ENCODE data around the gene LRP1-AS. TPM values are rescaled to one million over a fixed set of nuclear protein-coding genes. Genes with fewer than 3 reads are reported as not detected.

Gene LRP1-AS
- total RNA-seq, 2 experiments from 2014 or later, result not detected

GRCh38 chr12:57177354-57177753 lies 29.9 kb upstream of the LRP1-AS start:
- H3K9me3 Mint-ChIP-seq, result no peaks in the 10 kb centered on the region
- DNase-seq, result no peak
- intact Hi-C loops (cut with micrococcal nuclease), result no loop called here
- CTCF ChIA-PET, result interaction anchor here (2.3 to 11.5 kb wide), 2 partner anchors 10 to 52 kb away, joined by 16 to 252 read pairs; partner anchors contain the start of gene LRP1
- no peak overlapping the region for H3K27ac Mint-ChIP-seq
- H3K4me1 Mint-ChIP-seq (ENCODE audit: low read depth), result no peaks in the 10 kb centered on the region
- H3K36me3 Mint-ChIP-seq (ENCODE audit: low read depth), result no peaks in the 10 kb centered on the region
- H3K27me3 Mint-ChIP-seq (ENCODE audit: low read depth), result no peaks in the 10 kb centered on the region
- no peak overlapping the region for H3K4me3 Mint-ChIP-seq

- Mint-ChIP-seq H3K36me3 (ENCODE audit: low read depth) (no peaks in the 10 kb centered on the region), H3K4me1 (ENCODE audit: low read depth) (no peaks in the 10 kb centered on the region), H3K4me3 (no peak overlapping the region), H3K27ac (no peak overlapping the region), H3K9me3 (no peaks in the 10 kb centered on the region), H3K27me3 (ENCODE audit: low read depth) (no peaks in the 10 kb centered on the region)
- intact Hi-C loops (cut with micrococcal nuclease), result no loop called here
- no peak for DNase-seq
- CTCF ChIA-PET, result interaction anchor here (1.2 to 11.5 kb wide), 4 partner anchors 10 to 65 kb away, joined by 4 to 252 read pairs (median 10); partner anchors contain the start of gene LRP1
Measured at GRCh38 chr12:57176846-57177245, 29.4 kb upstream of the LRP1-AS start.

- CTCF ChIA-PET, result interaction anchor here (1.1 to 11.5 kb wide), 7 partner anchors 8 to 64 kb away, joined by 3 to 252 read pairs (median 4); partner anchors contain the start of gene LRP1
- no peak overlapping the region for H3K27ac Mint-ChIP-seq
Measured at GRCh38 chr12:57176139-57176477, 28.7 kb upstream of the LRP1-AS start.

GRCh38 chr12:57175428-57176138 lies 28.2 kb upstream of the LRP1-AS start:
- CTCF ChIA-PET, result interaction anchor here (0.6 to 11.5 kb wide), 12 partner anchors 8 to 301 kb away, joined by 3 to 252 read pairs (median 4); partner anchors contain the start of genes LRP1, STAT6 and TAC3
- intact Hi-C loops (cut with micrococcal nuclease), result no loop called here

More at GRCh38 chr12:57176139-57176477, 28.7 kb upstream of the LRP1-AS start:
- no peak for DNase-seq
- H3K36me3 Mint-ChIP-seq (ENCODE audit: low read depth), result no peaks in the 10 kb centered on the region
- no peaks in the 10 kb centered on the region for H3K4me1 Mint-ChIP-seq (ENCODE audit: low read depth)
- H3K27me3 Mint-ChIP-seq (ENCODE audit: low read depth), result no peaks in the 10 kb centered on the region
- intact Hi-C loops (cut with micrococcal nuclease), result no loop called here
- no peak overlapping the region for H3K4me3 Mint-ChIP-seq
- no peaks in the 10 kb centered on the region for H3K9me3 Mint-ChIP-seq

GRCh38 chr12:57173683-57174082 lies 26.3 kb upstream of the LRP1-AS start:
- CTCF ChIA-PET, result interaction anchor here (0.7 to 11.5 kb wide), 8 partner anchors 8 to 174 kb away, joined by 3 to 252 read pairs (median 10); partner anchors contain the start of genes LRP1 and STAT6
- H3K27me3 Mint-ChIP-seq (ENCODE audit: low read depth), result no peaks in the 10 kb centered on the region
- no peak overlapping the region for H3K4me3 Mint-ChIP-seq
- no peak for DNase-seq
- H3K9me3 Mint-ChIP-seq, result no peaks in the 10 kb centered on the region
- H3K36me3 Mint-ChIP-seq (ENCODE audit: low read depth), result no peaks in the 10 kb centered on the region
- intact Hi-C loops (cut with micrococcal nuclease), result loop anchor here (1.0 kb wide), 1 partner anchor 49 kb away; no protein-coding TSS in a partner anchor
- no peaks in the 10 kb centered on the region for H3K4me1 Mint-ChIP-seq (ENCODE audit: low read depth)
- H3K27ac Mint-ChIP-seq, result no peak overlapping the region

More at GRCh38 chr12:57175428-57176138, 28.2 kb upstream of the LRP1-AS start:
- peak; percentile 70 for DNase-seq
- Mint-ChIP-seq H3K27me3 (ENCODE audit: low read depth) (no peaks in the 10 kb centered on the region), H3K4me1 (ENCODE audit: low read depth) (no peaks in the 10 kb centered on the region), H3K4me3 (peak overlapping the region; percentile 6), H3K9me3 (no peaks in the 10 kb centered on the region), H3K36me3 (ENCODE audit: low read depth) (no peaks in the 10 kb centered on the region), H3K27ac (no peak overlapping the region)

- CTCF ChIA-PET, result interaction anchor here (0.8 to 11.5 kb wide), 9 partner anchors 9 to 173 kb away, joined by 3 to 252 read pairs (median 8); partner anchors contain the start of genes LRP1 and STAT6
- DNase-seq, result peak; percentile 30
- Mint-ChIP-seq H3K36me3 (ENCODE audit: low read depth) (no peaks in the 10 kb centered on the region), H3K4me1 (ENCODE audit: low read depth) (no peaks in the 10 kb centered on the region), H3K4me3 (no peak overlapping the region), H3K27ac (no peak overlapping the region), H3K27me3 (ENCODE audit: low read depth) (no peaks in the 10 kb centered on the region), H3K9me3 (no peaks in the 10 kb centered on the region)
- intact Hi-C loops (cut with micrococcal nuclease), result loop anchor here (1.0 kb wide), 1 partner anchor 49 kb away; no protein-coding TSS in a partner anchor
Measured at GRCh38 chr12:57173089-57173488, 25.7 kb upstream of the LRP1-AS start.

- Mint-ChIP-seq H3K36me3 (ENCODE audit: low read depth) (no peaks in the 10 kb centered on the region), H3K27ac (no peak overlapping the region), H3K27me3 (ENCODE audit: low read depth) (no peaks in the 10 kb centered on the region), H3K4me1 (ENCODE audit: low read depth) (peaks cover 8% of the 10 kb centered on the region), H3K9me3 (no peaks in the 10 kb centered on the region), H3K4me3 (no peak overlapping the region)
- no peak for DNase-seq
- intact Hi-C loops (cut with micrococcal nuclease), result no loop called here
- CTCF ChIA-PET, result interaction anchor here (1.1 to 11.5 kb wide), 3 partner anchors 10 to 60 kb away, joined by 3 to 252 read pairs (median 25); partner anchors contain the start of genes LRP1 and STAT6
Measured at GRCh38 chr12:57171668-57172067, 24.2 kb upstream of the LRP1-AS start.

GRCh38 chr12:57170927-57171326 lies 23.5 kb upstream of the LRP1-AS start:
- CTCF ChIA-PET, result interaction anchor here (0.6 to 11.5 kb wide), 3 partner anchors 11 to 1461 kb away, joined by 6 to 252 read pairs (median 25); partner anchors contain the start of gene LRP1
- Mint-ChIP-seq H3K27me3 (ENCODE audit: low read depth) (no peaks in the 10 kb centered on the region), H3K4me1 (ENCODE audit: low read depth) (peaks cover 13% of the 10 kb centered on the region), H3K4me3 (no peak overlapping the region), H3K27ac (no peak overlapping the region), H3K36me3 (ENCODE audit: low read depth) (no peaks in the 10 kb centered on the region), H3K9me3 (no peaks in the 10 kb centered on the region)
- intact Hi-C loops (cut with micrococcal nuclease), result no loop called here
- no peak for DNase-seq

- Mint-ChIP-seq H3K27me3 (ENCODE audit: low read depth) (no peaks in the 10 kb centered on the region), H3K27ac (no peak overlapping the region), H3K4me1 (ENCODE audit: low read depth) (peaks cover 13% of the 10 kb centered on the region), H3K9me3 (no peaks in the 10 kb centered on the region), H3K36me3 (ENCODE audit: low read depth) (no peaks in the 10 kb centered on the region), H3K4me3 (no peak overlapping the region)
- intact Hi-C loops (cut with micrococcal nuclease), result no loop called here
- DNase-seq, result no peak
- CTCF ChIA-PET, result interaction anchor here (0.6 to 11.5 kb wide), 2 partner anchors 45 to 1460 kb away, joined by 6 to 252 read pairs; partner anchors contain the start of gene LRP1
Measured at GRCh38 chr12:57170408-57170807, 23.0 kb upstream of the LRP1-AS start.

GRCh38 chr12:57169969-57170368 lies 22.6 kb upstream of the LRP1-AS start:
- no peak for DNase-seq
- Mint-ChIP-seq H3K4me3 (no peak overlapping the region), H3K27me3 (ENCODE audit: low read depth) (no peaks in the 10 kb centered on the region), H3K9me3 (no peaks in the 10 kb centered on the region), H3K36me3 (ENCODE audit: low read depth) (no peaks in the 10 kb centered on the region), H3K27ac (no peak overlapping the region), H3K4me1 (ENCODE audit: low read depth) (peaks cover 13% of the 10 kb centered on the region)
- CTCF ChIA-PET, result interaction anchor here (1.9 to 11.5 kb wide), 2 partner anchors 13 to 45 kb away, joined by 6 to 252 read pairs; partner anchors contain the start of gene LRP1
- intact Hi-C loops (cut with micrococcal nuclease), result no loop called here

GRCh38 chr12:57169046-57169795 lies 21.8 kb upstream of the LRP1-AS start:
- H3K4me1 Mint-ChIP-seq (ENCODE audit: low read depth), result peaks cover 13% of the 10 kb centered on the region
- intact Hi-C loops (cut with micrococcal nuclease), result no loop called here
- H3K27ac Mint-ChIP-seq, result no peak overlapping the region
- no peak for DNase-seq
- H3K9me3 Mint-ChIP-seq, result no peaks in the 10 kb centered on the region
- CTCF ChIA-PET, result interaction anchor here (1.2 to 11.5 kb wide), 5 partner anchors 10 to 57 kb away, joined by 3 to 252 read pairs (median 5); partner anchors contain the start of gene LRP1
- H3K36me3 Mint-ChIP-seq (ENCODE audit: low read depth), result no peaks in the 10 kb centered on the region
- no peaks in the 10 kb centered on the region for H3K27me3 Mint-ChIP-seq (ENCODE audit: low read depth)
- H3K4me3 Mint-ChIP-seq, result no peak overlapping the region

- H3K9me3 Mint-ChIP-seq, result no peaks in the 10 kb centered on the region
- intact Hi-C loops (cut with micrococcal nuclease), result no loop called here
- no peaks in the 10 kb centered on the region for H3K36me3 Mint-ChIP-seq (ENCODE audit: low read depth)
- H3K4me3 Mint-ChIP-seq, result no peak overlapping the region
- CTCF ChIA-PET, result interaction anchor here (1.4 to 11.5 kb wide), 4 partner anchors 12 to 43 kb away, joined by 4 to 252 read pairs (median 6); partner anchors contain the start of gene LRP1
- peaks cover 13% of the 10 kb centered on the region for H3K4me1 Mint-ChIP-seq (ENCODE audit: low read depth)
- no peak for DNase-seq
- H3K27me3 Mint-ChIP-seq (ENCODE audit: low read depth), result no peaks in the 10 kb centered on the region
- H3K27ac Mint-ChIP-seq, result no peak overlapping the region
Measured at GRCh38 chr12:57168058-57168457, 20.6 kb upstream of the LRP1-AS start.
